A673 (cell line): ENCODE measurements around the gene ARHGAP15. TPM values are rescaled to one million over a fixed set of nuclear protein-coding genes. Genes with fewer than 3 reads are reported as not detected.

Experiments
- BruUV-seq: library from RNA; stranded (reverse); fragments of 400-500 nt; replicated peaks from 2 replicates; lab custom pipeline; 2021; lab: Mats Ljungman, UMichigan
- CTCF ChIA-PET: fragments of 300-600 bp; sonication (Branson Sonifier 250); formaldehyde crosslinking; loops from one replicate; lab custom pipeline; 2022; ENCODE audit warnings: antibody characterized with exemption; lab: Charles Lee
- POLR2A ChIA-PET: fragments of 300-600 bp; sonication (Branson Sonifier 250); formaldehyde crosslinking; loops from one replicate; lab custom pipeline; 2022; ENCODE audit warnings: antibody characterized with exemption; ENCODE audit not compliant: low non-redundant PET; lab: Charles Lee
- DNase-seq: peaks from one replicate; pipeline ENCODE4 v3.0.0-alpha.2; 2015; ENCODE audit warnings: low spot score
- H3K27ac ChIP-seq: fragments of 200-600 bp; sonication (generic); 2 replicates; pipeline ENCODE4 v1.5.1; 2016; ENCODE audit warnings: mixed run types, low read depth, mild to moderate bottlenecking, mixed read lengths, antibody characterized with exemption, low read length; ENCODE audit not compliant: poor library complexity, severe bottlenecking
- H3K27me3 ChIP-seq: fragments of 200-600 bp; sonication (generic); replicated peaks from 2 replicates; pipeline ENCODE4 v1.6.1; 2017; ENCODE audit warnings: mixed run types, low read depth, mild to moderate bottlenecking, mixed read lengths, antibody characterized with exemption, low read length; ENCODE audit not compliant: insufficient read depth, poor library complexity
- H3K36me3 ChIP-seq: fragments of 200-600 bp; sonication (generic); 2 replicates; pipeline ENCODE4 v1.6.1; 2016; ENCODE audit warnings: mixed run types, mild to moderate bottlenecking, mixed read lengths, antibody characterized with exemption, low read length; ENCODE audit not compliant: insufficient read depth, poor library complexity, severe bottlenecking
- H3K4me1 ChIP-seq: fragments of 200-600 bp; sonication (generic); 2 replicates; pipeline ENCODE4 v1.6.1; 2017; ENCODE audit warnings: mixed run types, mild to moderate bottlenecking, mixed read lengths, antibody characterized with exemption, low read length; ENCODE audit not compliant: insufficient read depth, poor library complexity, severe bottlenecking
- H3K4me3 ChIP-seq: fragments of 200-600 bp; sonication (generic); 2 replicates; pipeline ENCODE4 v1.5.1; 2016; ENCODE audit warnings: low read depth, mixed run types, mild to moderate bottlenecking, mixed read lengths, low read length; ENCODE audit not compliant: poor library complexity, severe bottlenecking
- H3K9me3 ChIP-seq: fragments of 200-600 bp; sonication (generic); 2 replicates; pipeline ENCODE4 v1.6.1; 2016; ENCODE audit warnings: mixed run types, low read depth, mild to moderate bottlenecking, mixed read lengths, antibody characterized with exemption, low read length; ENCODE audit not compliant: poor library complexity, severe bottlenecking
- CTCF ChIP-seq: fragments of 300-800, 200-600 bp; sonication (generic); conservative IDR thresholded peaks from 2 replicates; pipeline ENCODE4 v1.5.1; 2017; ENCODE audit warnings: low read depth, mild to moderate bottlenecking, antibody characterized with exemption, low read length, moderate library complexity, mixed read lengths
- EZH2 ChIP-seq: fragments of 200-600 bp; sonication (generic); IDR thresholded peaks from 2 replicates; pipeline ENCODE4 v1.6.1; 2017; ENCODE audit warnings: borderline replicate concordance, low read depth, mild to moderate bottlenecking, mixed read lengths, antibody characterized with exemption, low read length; ENCODE audit not compliant: poor library complexity, severe bottlenecking
- intact Hi-C: fragments of 100-400 bp; cut with micrococcal nuclease; formaldehyde crosslinking; loops from one replicate; pipeline ENCODE4 v1.10.0; 2022; ENCODE audit not compliant: unreplicated experiment
- total RNA-seq: library from RNA; stranded (reverse); gene quantifications from 2 replicates; pipeline ENCODE4 v1.2.3, GENCODE V29; 2021

ARHGAP15 gene
- total RNA-seq, 1 experiment from 2014 or later: not detected

- TF ChIP-seq EZH2: no peak
- no peak for TF ChIP-seq CTCF
- Histone ChIP-seq H3K9me3 (no peaks in the 10 kb centered on the region), H3K4me1 (peaks cover 7% of the 10 kb centered on the region), H3K27ac (no peak overlapping the region), H3K36me3 (no peaks in the 10 kb centered on the region), H3K27me3 (no peaks in the 10 kb centered on the region), H3K4me3 (no peak overlapping the region)
- DNase-seq: no peak
- intact Hi-C loops: no loop called here
- CTCF ChIA-PET: no interaction called here
- no TSS peak for BruUV-seq
- POLR2A ChIA-PET: no interaction called here
Measured at GRCh38 chr2:143402451-143402850, 273.2 kb downstream of the ARHGAP15 start.

DNA sequence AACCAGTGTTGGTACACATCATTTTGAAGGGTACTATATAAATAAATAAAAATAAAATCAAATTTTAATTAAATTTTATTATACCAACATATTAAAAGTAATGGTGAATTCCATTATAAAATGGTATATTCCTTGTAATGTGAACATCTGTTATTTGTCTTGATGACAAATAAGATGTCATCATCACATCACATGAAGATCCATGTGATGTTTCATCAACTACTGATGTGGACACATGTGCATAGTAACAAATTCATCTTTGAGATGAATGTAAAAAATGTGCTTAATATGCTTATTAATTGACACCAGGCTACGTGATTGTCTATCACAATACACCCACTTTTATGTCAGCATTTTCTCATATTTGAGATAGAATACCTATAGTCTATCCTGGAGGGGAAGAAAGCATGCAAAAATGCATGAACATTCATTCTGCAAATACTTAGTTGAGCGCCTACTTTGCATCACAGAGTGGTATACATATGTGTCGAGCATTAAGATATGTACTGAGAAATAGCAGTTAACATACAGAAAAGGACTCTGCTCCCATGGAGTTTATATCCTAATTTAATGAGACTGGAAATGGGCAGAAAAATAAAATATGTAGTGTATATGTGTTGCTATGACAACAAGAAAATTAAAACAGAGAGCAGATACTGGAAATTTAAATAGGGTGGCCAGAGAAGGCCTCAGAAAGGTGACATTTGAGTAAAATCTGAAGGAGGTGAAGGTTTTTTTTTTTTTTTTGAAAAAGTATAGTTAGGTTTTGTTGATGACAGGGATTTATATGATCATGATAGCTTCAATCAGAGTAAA is 281.1 kb downstream of the ARHGAP15 start:
- TF ChIP-seq CTCF: no peak
- no peak for TF ChIP-seq EZH2
- Histone ChIP-seq H3K4me1 (no peaks in the 10 kb centered on the region), H3K27me3 (no peaks in the 10 kb centered on the region), H3K27ac (no peak overlapping the region), H3K9me3 (no peaks in the 10 kb centered on the region), H3K36me3 (no peaks in the 10 kb centered on the region), H3K4me3 (no peak overlapping the region)
- ChIA-PET POLR2A (no interaction called here), CTCF (no interaction called here)
- DNase-seq: no peak
- intact Hi-C loops: no loop called here
- BruUV-seq: no TSS peak

DNA sequence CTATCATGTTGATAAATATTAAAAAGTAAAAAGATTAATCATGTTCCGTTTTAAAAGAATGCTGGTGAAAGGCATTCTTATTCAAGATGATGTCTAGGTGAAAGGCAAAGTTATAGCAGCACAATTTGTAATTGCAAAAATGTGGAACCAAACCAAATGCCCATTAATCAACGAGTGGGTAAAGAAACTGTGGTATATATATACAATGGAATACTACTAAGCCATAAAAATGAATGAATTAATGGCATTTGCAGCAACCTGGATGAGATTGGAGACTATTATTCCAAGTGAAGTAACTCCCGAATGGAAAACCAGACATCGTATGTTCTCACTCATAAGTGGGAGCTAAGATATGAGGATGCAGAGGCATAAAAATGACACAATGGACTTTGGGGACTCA is 286.4 kb downstream of the ARHGAP15 start:
- Histone ChIP-seq H3K27me3 (no peaks in the 10 kb centered on the region), H3K4me1 (no peaks in the 10 kb centered on the region), H3K4me3 (no peak overlapping the region), H3K27ac (no peak overlapping the region), H3K9me3 (no peaks in the 10 kb centered on the region), H3K36me3 (no peaks in the 10 kb centered on the region)
- BruUV-seq: no TSS peak
- TF ChIP-seq CTCF (no peak), EZH2 (no peak)
- POLR2A ChIA-PET: no interaction called here
- intact Hi-C loops: no loop called here
- DNase-seq: no peak
- CTCF ChIA-PET: no interaction called here
